Peyer's patch (tissue), 4 donors: ENCODE results near the gene EPB41L3. TPM values are rescaled to one million over a fixed set of nuclear protein-coding genes. Genes with fewer than 3 reads are reported as not detected.

Experiments
- DNase-seq, 3 donors: peaks; one replicate each; pipeline ENCODE4 v3.0.0-alpha.2; 2017 to 2019
- H3K27ac ChIP-seq, 4 donors: fragments of 200-600 bp; sonication (generic); one replicate each; pipeline ENCODE4 v1.5.1; 2016 to 2019
- H3K27me3 ChIP-seq, 2 donors: fragments of 200-600 bp; sonication (generic); one replicate each; pipeline ENCODE4 v1.5.1; 2019
- H3K36me3 ChIP-seq, 3 donors: fragments of 200-600 bp; sonication (generic); one replicate each; pipeline ENCODE4 v1.5.1; 2016 to 2019
- H3K4me1 ChIP-seq, 4 donors: fragments of 200-600 bp; sonication (generic); one replicate each; pipeline ENCODE4 v1.5.1; 2016 to 2019
- H3K4me3 ChIP-seq, 4 donors: fragments of 200-600 bp; sonication (generic); 1 replicate in 3 of 4; 2 replicates in 1 of 4; pipeline ENCODE4 v1.5.1; 2016 to 2019; ENCODE audit warnings: mild to moderate bottlenecking in 1 of 4
- H3K9me3 ChIP-seq, 4 donors: fragments of 200-600 bp; sonication (generic); one replicate each; pipeline ENCODE4 v1.5.1; 2016 to 2019; ENCODE audit warnings: mild to moderate bottlenecking in 1 of 4
- CTCF ChIP-seq, 6 experiments: fragments of 450-650 bp in 4 of 6; fragments of 200-600 bp in 2 of 6; sonication (generic) in 1 of 6; IDR thresholded peaks; one replicate each; pipeline ENCODE4 v1.5.1; 2017 to 2019; ENCODE audit warnings: antibody characterized with exemption in 6 of 6, mild to moderate bottlenecking in 3 of 6, moderate library complexity in 1 of 6
- POLR2A ChIP-seq, 2 donors: fragments of 450-650 bp; IDR thresholded peaks; one replicate each; pipeline ENCODE4 v1.5.1; 2017; ENCODE audit warnings: antibody characterized with exemption in 2 of 2, mild to moderate bottlenecking in 2 of 2, moderate library complexity in 2 of 2
- total RNA-seq, 4 donors: library from RNA; depleted of rRNA; stranded (reverse); fragments of >200 nt; gene quantifications; one replicate each; pipeline ENCODE4 v1.1.0, GENCODE V29; 2016

EPB41L3 gene
- total RNA-seq, 4 donors from 2014 or later: 234 to 251 (median 248) TPM

- Histone ChIP-seq H3K27ac (no peak overlapping the region), H3K27me3 (no peaks in the 10 kb centered on the region), H3K36me3 (peaks cover 0 to 14% (median 0%) of the 10 kb centered on the region in 3 donors), H3K9me3 (no peaks in the 10 kb centered on the region), H3K4me3 (no peak overlapping the region), H3K4me1 (no peaks in the 10 kb centered on the region)
- TF ChIP-seq CTCF (IDR thresholded peaks at IDR 0.05) (no peak), POLR2A (IDR thresholded peaks at IDR 0.05) (no peak)
- no peak for DNase-seq
These were observed 128.8 kb downstream of the EPB41L3 start for GRCh38 chr18:5415031-5415430.

- H3K36me3 ChIP-seq: peaks cover 0 to 12% (median 0%) of the 10 kb centered on the region in 3 donors
These were observed 129.3 kb downstream of the EPB41L3 start for GRCh38 chr18:5414546-5414945.

GRCh38 chr18:5413447-5413846, 130.3 kb downstream of the EPB41L3 start:
- no peaks in the 10 kb centered on the region for H3K9me3 ChIP-seq
- no peaks in the 10 kb centered on the region for H3K4me1 ChIP-seq
- H3K27ac ChIP-seq: no peak overlapping the region
- no peak for DNase-seq
- H3K27me3 ChIP-seq: no peaks in the 10 kb centered on the region
- H3K36me3 ChIP-seq: peaks cover 0 to 12% (median 0%) of the 10 kb centered on the region in 3 donors
- H3K4me3 ChIP-seq: no peak overlapping the region
- TF ChIP-seq POLR2A (IDR thresholded peaks at IDR 0.05) (no peak), CTCF (IDR thresholded peaks at IDR 0.05) (no peak)

More at GRCh38 chr18:5414546-5414945, 129.3 kb downstream of the EPB41L3 start:
- no peak for DNase-seq
- Histone ChIP-seq H3K9me3 (no peaks in the 10 kb centered on the region), H3K4me1 (no peaks in the 10 kb centered on the region), H3K27me3 (no peaks in the 10 kb centered on the region), H3K4me3 (no peak overlapping the region), H3K27ac (no peak overlapping the region)
- TF ChIP-seq POLR2A (IDR thresholded peaks at IDR 0.05) (no peak), CTCF (IDR thresholded peaks at IDR 0.05) (no peak)

- Histone ChIP-seq H3K27me3 (no peaks in the 10 kb centered on the region), H3K9me3 (no peaks in the 10 kb centered on the region), H3K27ac (no peak overlapping the region), H3K4me1 (no peaks in the 10 kb centered on the region), H3K36me3 (peaks cover 0 to 15% (median 0%) of the 10 kb centered on the region in 3 donors), H3K4me3 (no peak overlapping the region)
- DNase-seq: no peak
- no peak for TF ChIP-seq CTCF (IDR thresholded peaks at IDR 0.05)
- TF ChIP-seq POLR2A (IDR thresholded peaks at IDR 0.05): no peak
These were observed 133.2 kb downstream of the EPB41L3 start for GRCh38 chr18:5410582-5410981.

GRCh38 chr18:5398269-5398668, 145.5 kb downstream of the EPB41L3 start:
- H3K4me3 ChIP-seq: no peak overlapping the region
- DNase-seq: no peak
- TF ChIP-seq POLR2A (IDR thresholded peaks at IDR 0.05): no peak
- TF ChIP-seq CTCF (IDR thresholded peaks at IDR 0.05): no peak
- peaks cover 0 to 51% (median 0%) of the 10 kb centered on the region in 3 donors for H3K36me3 ChIP-seq
- H3K4me1 ChIP-seq: no peaks in the 10 kb centered on the region
- H3K27me3 ChIP-seq: no peaks in the 10 kb centered on the region
- H3K27ac ChIP-seq: no peak overlapping the region
- H3K9me3 ChIP-seq: no peaks in the 10 kb centered on the region

GRCh38 chr18:5397102-5397501, 146.7 kb downstream of the EPB41L3 start:
- DNase-seq: no peak
- Histone ChIP-seq H3K36me3 (peaks cover 0 to 60% (median 0%) of the 10 kb centered on the region in 3 donors), H3K27me3 (no peaks in the 10 kb centered on the region)

More at GRCh38 chr18:5397102-5397501, 146.7 kb downstream of the EPB41L3 start:
- H3K4me3 ChIP-seq: no peak overlapping the region
- no peaks in the 10 kb centered on the region for H3K4me1 ChIP-seq
- no peak overlapping the region for H3K27ac ChIP-seq
- no peak for TF ChIP-seq POLR2A (IDR thresholded peaks at IDR 0.05)
- TF ChIP-seq CTCF (IDR thresholded peaks at IDR 0.05): no peak
- H3K9me3 ChIP-seq: no peaks in the 10 kb centered on the region
